Measurements from ENCODE around the gene SATB2.

DNA sequence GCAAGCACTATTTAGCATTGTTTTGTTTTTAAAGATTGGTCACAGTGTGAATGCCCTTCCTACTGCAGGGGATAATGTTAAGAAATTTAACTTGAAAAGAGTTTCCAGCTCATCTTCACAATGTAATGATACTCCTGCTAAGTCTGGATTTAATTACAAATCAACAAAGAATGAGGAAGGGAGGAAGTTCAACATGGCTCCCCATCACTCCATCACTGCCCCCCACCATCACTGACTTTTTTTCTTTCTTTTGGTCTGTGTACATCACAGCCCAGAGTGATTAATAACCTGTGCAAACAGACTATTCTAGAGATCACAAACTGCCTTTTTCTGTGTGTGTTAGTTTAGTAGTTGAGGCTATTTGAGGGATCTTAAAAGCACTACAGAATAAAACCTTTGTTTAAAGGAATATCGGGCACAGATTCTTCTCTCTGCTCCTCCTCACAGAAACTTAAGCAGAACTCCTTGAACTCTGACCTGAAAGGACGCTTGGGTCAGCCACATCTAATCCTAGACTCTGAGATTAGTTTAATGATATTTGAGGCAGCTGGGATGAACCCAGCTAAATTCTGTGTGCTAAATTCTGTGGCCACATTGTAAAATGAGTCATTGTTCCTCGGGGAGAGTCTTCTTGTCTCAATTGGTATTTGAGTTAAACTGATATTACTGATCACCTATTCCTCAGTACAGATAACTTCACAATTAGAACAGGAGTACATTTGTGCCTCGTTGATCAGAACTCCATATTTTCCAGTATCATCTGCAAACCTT is 47.8 kb downstream of the SATB2 start:
- TF ChIP-seq, protein P1, sequence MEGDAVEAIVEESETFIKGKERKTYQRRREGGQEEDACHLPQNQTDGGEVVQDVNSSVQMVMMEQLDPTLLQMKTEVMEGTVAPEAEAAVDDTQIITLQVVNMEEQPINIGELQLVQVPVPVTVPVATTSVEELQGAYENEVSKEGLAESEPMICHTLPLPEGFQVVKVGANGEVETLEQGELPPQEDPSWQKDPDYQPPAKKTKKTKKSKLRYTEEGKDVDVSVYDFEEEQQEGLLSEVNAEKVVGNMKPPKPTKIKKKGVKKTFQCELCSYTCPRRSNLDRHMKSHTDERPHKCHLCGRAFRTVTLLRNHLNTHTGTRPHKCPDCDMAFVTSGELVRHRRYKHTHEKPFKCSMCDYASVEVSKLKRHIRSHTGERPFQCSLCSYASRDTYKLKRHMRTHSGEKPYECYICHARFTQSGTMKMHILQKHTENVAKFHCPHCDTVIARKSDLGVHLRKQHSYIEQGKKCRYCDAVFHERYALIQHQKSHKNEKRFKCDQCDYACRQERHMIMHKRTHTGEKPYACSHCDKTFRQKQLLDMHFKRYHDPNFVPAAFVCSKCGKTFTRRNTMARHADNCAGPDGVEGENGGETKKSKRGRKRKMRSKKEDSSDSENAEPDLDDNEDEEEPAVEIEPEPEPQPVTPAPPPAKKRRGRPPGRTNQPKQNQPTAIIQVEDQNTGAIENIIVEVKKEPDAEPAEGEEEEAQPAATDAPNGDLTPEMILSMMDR (IDR thresholded peaks at IDR 0.05; ENCODE audit: poor library complexity, severe bottlenecking): no peak
- TF ChIP-seq, protein P2, sequence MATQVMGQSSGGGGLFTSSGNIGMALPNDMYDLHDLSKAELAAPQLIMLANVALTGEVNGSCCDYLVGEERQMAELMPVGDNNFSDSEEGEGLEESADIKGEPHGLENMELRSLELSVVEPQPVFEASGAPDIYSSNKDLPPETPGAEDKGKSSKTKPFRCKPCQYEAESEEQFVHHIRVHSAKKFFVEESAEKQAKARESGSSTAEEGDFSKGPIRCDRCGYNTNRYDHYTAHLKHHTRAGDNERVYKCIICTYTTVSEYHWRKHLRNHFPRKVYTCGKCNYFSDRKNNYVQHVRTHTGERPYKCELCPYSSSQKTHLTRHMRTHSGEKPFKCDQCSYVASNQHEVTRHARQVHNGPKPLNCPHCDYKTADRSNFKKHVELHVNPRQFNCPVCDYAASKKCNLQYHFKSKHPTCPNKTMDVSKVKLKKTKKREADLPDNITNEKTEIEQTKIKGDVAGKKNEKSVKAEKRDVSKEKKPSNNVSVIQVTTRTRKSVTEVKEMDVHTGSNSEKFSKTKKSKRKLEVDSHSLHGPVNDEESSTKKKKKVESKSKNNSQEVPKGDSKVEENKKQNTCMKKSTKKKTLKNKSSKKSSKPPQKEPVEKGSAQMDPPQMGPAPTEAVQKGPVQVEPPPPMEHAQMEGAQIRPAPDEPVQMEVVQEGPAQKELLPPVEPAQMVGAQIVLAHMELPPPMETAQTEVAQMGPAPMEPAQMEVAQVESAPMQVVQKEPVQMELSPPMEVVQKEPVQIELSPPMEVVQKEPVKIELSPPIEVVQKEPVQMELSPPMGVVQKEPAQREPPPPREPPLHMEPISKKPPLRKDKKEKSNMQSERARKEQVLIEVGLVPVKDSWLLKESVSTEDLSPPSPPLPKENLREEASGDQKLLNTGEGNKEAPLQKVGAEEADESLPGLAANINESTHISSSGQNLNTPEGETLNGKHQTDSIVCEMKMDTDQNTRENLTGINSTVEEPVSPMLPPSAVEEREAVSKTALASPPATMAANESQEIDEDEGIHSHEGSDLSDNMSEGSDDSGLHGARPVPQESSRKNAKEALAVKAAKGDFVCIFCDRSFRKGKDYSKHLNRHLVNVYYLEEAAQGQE (IDR thresholded peaks at IDR 0.05; ENCODE audit: borderline replicate concordance): no peak
- no peak for TF ChIP-seq EP300 (conservative IDR thresholded peaks at IDR 0.05; ENCODE audit: poor library complexity, severe bottlenecking)
- no peak for TF ChIP-seq RAD21 (conservative IDR thresholded peaks at IDR 0.05)
- TF ChIP-seq EZH2 (IDR thresholded peaks at IDR 0.05; ENCODE audit: borderline replicate concordance, insufficient read depth, low read length, poor library complexity, severe bottlenecking): no peak
- TF ChIP-seq MXI1 (conservative IDR thresholded peaks at IDR 0.05; ENCODE audit: poor library complexity, severe bottlenecking): no peak
